Measurements from ENCODE around the gene HS3ST2. TPM values are rescaled to one million over a fixed set of nuclear protein-coding genes. Genes with fewer than 3 reads are reported as not detected.

HS3ST2 gene
- total RNA-seq (2014; rRNA removed; shearing (Covaris generic)), result not detected in 2 replicates

GRCh38 chr16:22813948-22814710, at the start of gene HS3ST2:
Gene HS3ST2 (plus strand): TSS chr16:22814162. CDS start chr16:22814611, 449 bp downstream.
- in situ Hi-C loops (cut with HindIII; ENCODE audit: low sequenced_read_pairs), result no loop called here
- DNase-seq (ENCODE audit: low spot score), result peak; percentile 25

GRCh38 chr16:22764662-22765327, 49.2 kb upstream of the HS3ST2 start:
- in situ Hi-C loops (cut with HindIII; ENCODE audit: low sequenced_read_pairs), result no loop called here
- no peak for DNase-seq (ENCODE audit: low spot score)

GRCh38 chr16:22765479-22765878, 48.5 kb upstream of the HS3ST2 start:
- DNase-seq (ENCODE audit: low spot score), result peak; percentile 3
- in situ Hi-C loops (cut with HindIII; ENCODE audit: low sequenced_read_pairs), result no loop called here

- in situ Hi-C loops (cut with HindIII; ENCODE audit: low sequenced_read_pairs), result no loop called here
- DNase-seq (ENCODE audit: low spot score), result no peak
Observed at GRCh38 chr16:22770866-22771265, 43.1 kb upstream of the HS3ST2 start.

- in situ Hi-C loops (cut with HindIII; ENCODE audit: low sequenced_read_pairs), result no loop called here
- no peak for DNase-seq (ENCODE audit: low spot score)
Observed at GRCh38 chr16:22771551-22771950, 42.4 kb upstream of the HS3ST2 start.

GRCh38 chr16:22775220-22775922, 38.6 kb upstream of the HS3ST2 start:
- DNase-seq (ENCODE audit: low spot score), result no peak
- in situ Hi-C loops (cut with HindIII; ENCODE audit: low sequenced_read_pairs), result no loop called here

- in situ Hi-C loops (cut with HindIII; ENCODE audit: low sequenced_read_pairs), result no loop called here
- no peak for DNase-seq (ENCODE audit: low spot score)
Observed at GRCh38 chr16:22781480-22781879, 32.5 kb upstream of the HS3ST2 start.

GRCh38 chr16:22782314-22782713, 31.6 kb upstream of the HS3ST2 start:
- DNase-seq (ENCODE audit: low spot score), result no peak
- in situ Hi-C loops (cut with HindIII; ENCODE audit: low sequenced_read_pairs), result no loop called here

- in situ Hi-C loops (cut with HindIII; ENCODE audit: low sequenced_read_pairs), result no loop called here
- DNase-seq (ENCODE audit: low spot score), result no peak
Observed at GRCh38 chr16:22784690-22785214, 29.2 kb upstream of the HS3ST2 start.

- in situ Hi-C loops (cut with HindIII; ENCODE audit: low sequenced_read_pairs), result no loop called here
- no peak for DNase-seq (ENCODE audit: low spot score)
Observed at GRCh38 chr16:22785552-22785951, 28.4 kb upstream of the HS3ST2 start.

GRCh38 chr16:22786284-22786683, 27.7 kb upstream of the HS3ST2 start:
- in situ Hi-C loops (cut with HindIII; ENCODE audit: low sequenced_read_pairs), result no loop called here

GRCh38 chr16:22786691-22787090, 27.3 kb upstream of the HS3ST2 start:
- no peak for DNase-seq (ENCODE audit: low spot score)
- in situ Hi-C loops (cut with HindIII; ENCODE audit: low sequenced_read_pairs), result no loop called here

More at GRCh38 chr16:22786284-22786683, 27.7 kb upstream of the HS3ST2 start:
- no peak for DNase-seq (ENCODE audit: low spot score)

GRCh38 chr16:22787466-22788192, 26.3 kb upstream of the HS3ST2 start:
- DNase-seq (ENCODE audit: low spot score), result no peak
- in situ Hi-C loops (cut with HindIII; ENCODE audit: low sequenced_read_pairs), result no loop called here

- DNase-seq (ENCODE audit: low spot score), result no peak
- in situ Hi-C loops (cut with HindIII; ENCODE audit: low sequenced_read_pairs), result no loop called here
Observed at GRCh38 chr16:22788193-22788530, 25.8 kb upstream of the HS3ST2 start.

GRCh38 chr16:22789281-22789945, 24.5 kb upstream of the HS3ST2 start:
- in situ Hi-C loops (cut with HindIII; ENCODE audit: low sequenced_read_pairs), result no loop called here
- no peak for DNase-seq (ENCODE audit: low spot score)

GRCh38 chr16:22797551-22797950, 16.4 kb upstream of the HS3ST2 start:
- no peak for DNase-seq (ENCODE audit: low spot score)
- in situ Hi-C loops (cut with HindIII; ENCODE audit: low sequenced_read_pairs), result no loop called here

- DNase-seq (ENCODE audit: low spot score), result no peak
- in situ Hi-C loops (cut with HindIII; ENCODE audit: low sequenced_read_pairs), result no loop called here
Observed at GRCh38 chr16:22799113-22799512, 14.8 kb upstream of the HS3ST2 start.

- no peak for DNase-seq (ENCODE audit: low spot score)
- in situ Hi-C loops (cut with HindIII; ENCODE audit: low sequenced_read_pairs), result no loop called here
Observed at GRCh38 chr16:22804893-22805292, 9.1 kb upstream of the HS3ST2 start.

GRCh38 chr16:22805326-22805725, 8.6 kb upstream of the HS3ST2 start:
- in situ Hi-C loops (cut with HindIII; ENCODE audit: low sequenced_read_pairs), result no loop called here
- no peak for DNase-seq (ENCODE audit: low spot score)

Measured in G401 (cell line).